CMK (cell line): ENCODE results near the gene CATSPERE.
"Not testable (repeated sequence)": the region's sequence is repeated elsewhere in the genome, so short reads cannot be mapped to it uniquely, and the experiment has no call there.

Experiments
- DNase-seq: peaks from one replicate; pipeline ENCODE4 v3.0.0-alpha.2; 2010; ENCODE audit warnings: low read depth

CATSPERE gene

GRCh38 chr1:244666672-244667418 is 205.8 kb downstream of the CATSPERE start:
- DNase-seq, result not testable (repeated sequence)

DNA sequence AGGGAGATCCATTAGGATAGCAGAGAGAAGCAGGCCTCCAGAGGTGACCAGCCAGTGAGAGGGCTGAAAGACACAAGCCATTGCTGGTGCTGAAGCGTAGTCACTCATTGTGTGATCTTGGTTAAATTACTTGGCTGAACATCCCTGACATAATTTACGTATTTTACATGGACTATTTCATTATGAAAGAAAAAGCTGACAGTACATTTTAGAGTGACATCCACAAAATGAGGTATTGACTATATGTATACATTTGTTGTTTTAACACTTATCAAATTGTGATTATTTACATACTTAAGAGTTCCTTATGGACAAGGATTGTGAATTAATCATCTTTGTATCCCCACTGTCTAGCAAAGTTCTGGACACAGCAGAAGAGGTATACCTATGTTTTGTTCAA is 206.7 kb downstream of the CATSPERE start:
- DNase-seq, result no peak

- DNase-seq, result no peak
Observed at GRCh38 chr1:244672946-244673682, 212.0 kb downstream of the CATSPERE start.

DNA sequence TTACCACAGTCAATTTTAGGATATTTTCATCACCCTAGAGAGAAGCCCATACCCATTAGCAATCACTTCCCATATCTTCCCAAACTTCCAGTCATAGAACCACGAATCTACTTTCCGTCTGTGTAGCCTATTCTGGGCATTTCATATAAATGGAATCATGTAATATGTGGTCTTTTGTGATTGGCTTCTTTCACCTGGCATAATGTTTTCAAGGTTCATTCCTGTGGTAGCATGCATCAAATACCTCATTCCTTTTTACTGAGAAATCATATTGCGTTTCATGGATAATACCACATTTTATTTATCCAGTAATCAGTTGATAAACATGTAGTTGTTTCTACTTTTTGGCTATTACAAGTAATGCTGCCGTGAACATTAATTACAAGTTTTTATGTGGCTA is 213.4 kb downstream of the CATSPERE start:
- no peak for DNase-seq

DNA sequence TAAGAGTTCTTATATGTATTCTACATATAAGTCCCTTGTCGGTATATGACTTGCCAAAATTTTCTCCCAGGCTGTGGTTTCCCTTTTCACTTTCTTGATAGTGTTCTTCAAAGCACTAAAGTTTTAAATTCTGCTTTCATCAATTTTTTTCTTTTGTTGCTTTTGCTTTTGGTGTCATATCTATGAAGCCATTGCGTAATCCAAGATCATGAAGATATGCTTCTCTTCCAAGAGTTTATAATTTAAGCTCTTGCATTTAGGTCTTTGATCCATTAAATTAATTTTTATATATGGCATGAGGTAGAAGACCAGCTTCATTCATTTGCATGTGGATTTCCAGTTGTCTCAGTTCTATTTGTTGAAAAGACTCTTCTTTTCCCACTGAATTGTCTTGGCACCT is 214.1 kb downstream of the CATSPERE start:
- DNase-seq, result no peak

GRCh38 chr1:244678697-244679096 is 217.6 kb downstream of the CATSPERE start:
- no peak for DNase-seq

DNA sequence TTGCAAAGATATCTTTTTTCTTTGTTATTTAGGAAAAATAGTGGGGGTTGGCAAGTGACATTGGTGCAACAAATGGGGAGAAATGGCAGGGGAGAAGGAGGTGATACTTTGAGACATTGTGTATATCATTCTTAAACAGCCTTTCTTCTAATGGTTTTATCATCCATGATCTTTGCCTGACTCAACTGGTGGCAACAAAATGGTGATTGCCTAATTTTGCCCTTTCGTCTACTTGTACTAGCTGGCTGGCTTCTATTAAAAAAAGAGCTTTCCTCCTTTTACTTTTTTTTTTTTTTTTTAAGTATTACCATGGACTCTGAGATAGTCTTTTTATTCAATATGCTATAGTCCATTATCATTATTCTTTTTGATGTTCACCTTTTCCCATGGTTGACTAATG is 219.6 kb downstream of the CATSPERE start:
- DNase-seq, result no peak

- DNase-seq, result not testable (repeated sequence)
Observed at GRCh38 chr1:244682087-244682486, 221.0 kb downstream of the CATSPERE start.
